C1 segment of cervical spinal cord (tissue), 14 donors: Measurements from ENCODE around the gene BCAR1.
"Not testable (repeated sequence)": the region's sequence is repeated elsewhere in the genome, so short reads cannot be mapped to it uniquely, and the experiment has no call there.

Source experiments
- DNase-seq, 14 donors: peaks; one replicate each; lab custom pipeline; 2025; lab: John Stamatoyannopoulos, UW

BCAR1 gene

GRCh38 chr16:75226550-75227360 is 24.7 kb downstream of the BCAR1 start:
- no peak for DNase-seq

- DNase-seq = no peak
Observed at GRCh38 chr16:75225678-75226515, 25.5 kb downstream of the BCAR1 start.

GRCh38 chr16:75225092-75225491 is 26.3 kb downstream of the BCAR1 start:
- DNase-seq = no peak

GRCh38 chr16:75224306-75225082 is 26.9 kb downstream of the BCAR1 start:
- no peak for DNase-seq

- not testable (repeated sequence) for DNase-seq
Observed at GRCh38 chr16:75223129-75223528, 28.3 kb downstream of the BCAR1 start.

- peak in 2 of 14 donors; percentile 9 to 32 for DNase-seq
Observed at GRCh38 chr16:75222271-75222783, 29.1 kb downstream of the BCAR1 start.

- DNase-seq = no peak
Observed at GRCh38 chr16:75219838-75220237, 31.6 kb downstream of the BCAR1 start.

- DNase-seq = no peak
Observed at GRCh38 chr16:75219088-75219487, 32.3 kb downstream of the BCAR1 start.

- DNase-seq = peak in 4 of 14 donors; percentile 13 to 66 (median 22)
Observed at GRCh38 chr16:75218256-75219076, 33.0 kb downstream of the BCAR1 start, which contains the start of gene CTRB1. Gene CTRB1 (plus strand): TSS chr16:75218988. CDS start chr16:75219008, 20 bp downstream.

GRCh38 chr16:75217389-75217851 is 34.0 kb downstream of the BCAR1 start:
- no peak for DNase-seq

- no peak for DNase-seq
Observed at GRCh38 chr16:75216576-75216975, 34.8 kb downstream of the BCAR1 start.

- DNase-seq = no peak
Observed at GRCh38 chr16:75216127-75216526, 35.3 kb downstream of the BCAR1 start.

- DNase-seq = not testable (repeated sequence)
Observed at GRCh38 chr16:75211286-75211685, 40.1 kb downstream of the BCAR1 start.

- DNase-seq = no peak
Observed at GRCh38 chr16:75209944-75210343, 41.5 kb downstream of the BCAR1 start.

GRCh38 chr16:75209514-75209913 is 41.9 kb downstream of the BCAR1 start:
- not testable (repeated sequence) for DNase-seq

GRCh38 chr16:75208861-75209505 is 42.4 kb downstream of the BCAR1 start:
- DNase-seq = no peak

- no peak for DNase-seq
Observed at GRCh38 chr16:75208242-75208825, 43.1 kb downstream of the BCAR1 start.

GRCh38 chr16:75207831-75208230 is 43.6 kb downstream of the BCAR1 start:
- no peak for DNase-seq

GRCh38 chr16:75206749-75207451 is 44.5 kb downstream of the BCAR1 start, which contains the start of gene CTRB2:
Gene CTRB2 (minus strand): TSS chr16:75207161. CDS start chr16:75207141, 20 bp downstream.
- no peak for DNase-seq
